ENCODE results near the gene TGFBR3L.

Gene TGFBR3L

DNA sequence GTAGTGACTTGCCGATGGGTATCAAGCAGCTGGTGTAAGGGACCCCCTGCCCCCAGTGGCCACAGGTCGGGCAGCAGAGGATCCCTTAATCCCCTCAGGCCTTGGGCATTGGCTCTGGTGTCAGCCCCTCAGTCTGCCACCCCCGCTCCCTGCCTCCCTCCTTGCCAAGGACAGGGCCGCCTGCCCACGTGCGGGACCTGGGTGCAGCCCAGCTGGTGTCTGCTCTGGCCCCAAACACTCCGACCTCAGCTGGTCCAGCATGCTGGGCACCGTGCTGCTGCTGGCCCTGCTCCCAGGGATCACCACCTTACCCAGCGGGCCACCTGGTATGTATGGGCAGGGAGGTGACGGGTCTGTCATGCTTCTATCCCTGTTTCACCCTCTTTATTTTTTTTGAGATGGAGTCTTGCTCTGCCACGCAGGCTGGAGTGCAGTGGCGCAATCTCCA is at the start of gene TGFBR3L:
TSS of gene TGFBR3L (plus strand) at position 233 of the 448 bp plus-strand sequence.
- no peak within 1 kb of the TSS for H3K4me3 ChIP-seq (replicated peaks; ENCODE audit: low read depth, low read length)
- TF ChIP-seq, protein P1, sequence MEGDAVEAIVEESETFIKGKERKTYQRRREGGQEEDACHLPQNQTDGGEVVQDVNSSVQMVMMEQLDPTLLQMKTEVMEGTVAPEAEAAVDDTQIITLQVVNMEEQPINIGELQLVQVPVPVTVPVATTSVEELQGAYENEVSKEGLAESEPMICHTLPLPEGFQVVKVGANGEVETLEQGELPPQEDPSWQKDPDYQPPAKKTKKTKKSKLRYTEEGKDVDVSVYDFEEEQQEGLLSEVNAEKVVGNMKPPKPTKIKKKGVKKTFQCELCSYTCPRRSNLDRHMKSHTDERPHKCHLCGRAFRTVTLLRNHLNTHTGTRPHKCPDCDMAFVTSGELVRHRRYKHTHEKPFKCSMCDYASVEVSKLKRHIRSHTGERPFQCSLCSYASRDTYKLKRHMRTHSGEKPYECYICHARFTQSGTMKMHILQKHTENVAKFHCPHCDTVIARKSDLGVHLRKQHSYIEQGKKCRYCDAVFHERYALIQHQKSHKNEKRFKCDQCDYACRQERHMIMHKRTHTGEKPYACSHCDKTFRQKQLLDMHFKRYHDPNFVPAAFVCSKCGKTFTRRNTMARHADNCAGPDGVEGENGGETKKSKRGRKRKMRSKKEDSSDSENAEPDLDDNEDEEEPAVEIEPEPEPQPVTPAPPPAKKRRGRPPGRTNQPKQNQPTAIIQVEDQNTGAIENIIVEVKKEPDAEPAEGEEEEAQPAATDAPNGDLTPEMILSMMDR (IDR thresholded peaks at IDR 0.05; ENCODE audit: insufficient read depth, low read length, poor library complexity, severe bottlenecking): no peak
- H3K27me3 ChIP-seq (replicated peaks; ENCODE audit: control insufficient read depth, insufficient read depth, low read length): no peaks in the 10 kb centered on the region; the same call in none of the 2 replicates
- DNase-seq (ENCODE audit: extremely low read depth, insufficient read length): peak; percentile 18
- peaks cover 7% of the 10 kb centered on the region for H3K36me3 ChIP-seq (ENCODE audit: control insufficient read depth, insufficient read depth, low read length)

DNA sequence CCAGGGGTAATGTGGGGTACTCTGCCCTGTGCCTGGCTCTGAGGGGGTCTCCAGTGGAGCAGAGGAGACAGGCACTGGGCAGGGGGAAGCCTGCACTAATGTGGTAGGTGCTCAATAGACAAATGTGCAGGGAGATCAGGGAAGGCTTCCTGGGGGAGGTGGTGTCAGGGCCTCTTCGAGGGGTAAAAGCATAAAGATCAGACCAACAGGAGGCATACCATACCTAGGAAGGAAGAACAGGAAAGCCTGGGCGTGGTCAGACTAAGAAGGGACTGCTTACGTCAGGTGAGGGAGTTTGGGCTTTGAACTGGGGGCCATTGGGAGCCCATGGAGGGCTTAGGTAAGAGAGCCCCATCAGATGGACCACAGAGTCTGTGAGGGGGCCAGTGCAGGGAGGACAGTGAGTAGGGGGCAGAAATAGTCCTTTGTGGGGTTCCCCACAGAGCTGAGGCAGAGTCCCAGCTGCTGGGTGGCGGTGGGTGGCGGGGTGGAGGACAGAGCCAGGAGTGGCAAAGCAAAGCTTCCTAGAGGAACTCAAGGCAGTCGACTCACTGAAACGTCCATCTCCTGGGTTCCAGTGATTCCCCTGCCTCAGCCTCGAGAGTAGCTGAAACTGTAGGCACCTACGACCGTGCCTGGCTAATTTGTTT is 49.2 kb upstream of the TGFBR3L start:
- Histone ChIP-seq H3K36me3 (ENCODE audit: control insufficient read depth, insufficient read depth, low read length) (no peaks in the 10 kb centered on the region; the same call in 1 of the 2 replicates), H3K4me3 (replicated peaks; ENCODE audit: low read depth, low read length) (no peak overlapping the region), H3K27me3 (replicated peaks; ENCODE audit: control insufficient read depth, insufficient read depth, low read length) (no peaks in the 10 kb centered on the region)
- no peak for DNase-seq (ENCODE audit: extremely low read depth, insufficient read length)
- TF ChIP-seq, protein P1 (IDR thresholded peaks at IDR 0.05; ENCODE audit: insufficient read depth, low read length, poor library complexity, severe bottlenecking): no peak

DNA sequence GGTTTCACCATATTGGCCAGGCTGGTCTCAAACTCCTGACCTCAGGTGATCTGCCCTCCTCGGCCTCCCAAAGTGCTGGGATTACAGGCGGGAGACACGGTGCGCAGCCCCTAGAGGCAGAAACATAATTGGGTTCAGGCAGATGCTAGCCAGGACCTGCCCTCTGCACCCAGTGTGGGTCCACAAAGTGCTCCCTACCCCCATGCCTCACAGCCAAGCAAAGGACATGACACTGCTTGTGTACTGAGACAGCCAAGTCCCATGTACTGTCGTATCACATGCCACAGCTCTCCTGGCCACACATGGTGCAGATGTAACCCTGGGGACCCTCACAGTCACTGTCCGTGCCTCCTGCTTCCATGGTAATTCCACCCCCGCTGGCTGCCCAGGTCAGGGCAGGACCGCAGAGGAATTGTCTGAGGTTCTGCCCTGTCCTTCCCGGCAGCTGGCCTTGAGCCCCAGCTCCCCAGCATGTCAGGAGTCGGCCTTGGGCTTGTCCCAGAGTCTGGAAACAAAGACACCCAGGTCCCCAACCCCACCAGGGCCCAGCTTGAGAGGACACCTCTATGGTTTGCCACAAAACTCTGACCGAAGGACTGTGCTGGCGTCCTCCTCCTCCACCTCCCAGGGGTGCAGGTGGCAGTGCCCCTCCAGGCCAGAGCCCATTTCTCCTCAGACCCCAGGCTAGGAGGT is 48.1 kb upstream of the TGFBR3L start:
- no peak for DNase-seq (ENCODE audit: extremely low read depth, insufficient read length)
- H3K4me3 ChIP-seq (replicated peaks; ENCODE audit: low read depth, low read length): no peak overlapping the region
- H3K36me3 ChIP-seq (ENCODE audit: control insufficient read depth, insufficient read depth, low read length): no peaks in the 10 kb centered on the region; the same call in 1 of the 2 replicates
- H3K27me3 ChIP-seq (replicated peaks; ENCODE audit: control insufficient read depth, insufficient read depth, low read length): no peaks in the 10 kb centered on the region
- TF ChIP-seq, protein P1 (IDR thresholded peaks at IDR 0.05; ENCODE audit: insufficient read depth, low read length, poor library complexity, severe bottlenecking): no peak

DNA sequence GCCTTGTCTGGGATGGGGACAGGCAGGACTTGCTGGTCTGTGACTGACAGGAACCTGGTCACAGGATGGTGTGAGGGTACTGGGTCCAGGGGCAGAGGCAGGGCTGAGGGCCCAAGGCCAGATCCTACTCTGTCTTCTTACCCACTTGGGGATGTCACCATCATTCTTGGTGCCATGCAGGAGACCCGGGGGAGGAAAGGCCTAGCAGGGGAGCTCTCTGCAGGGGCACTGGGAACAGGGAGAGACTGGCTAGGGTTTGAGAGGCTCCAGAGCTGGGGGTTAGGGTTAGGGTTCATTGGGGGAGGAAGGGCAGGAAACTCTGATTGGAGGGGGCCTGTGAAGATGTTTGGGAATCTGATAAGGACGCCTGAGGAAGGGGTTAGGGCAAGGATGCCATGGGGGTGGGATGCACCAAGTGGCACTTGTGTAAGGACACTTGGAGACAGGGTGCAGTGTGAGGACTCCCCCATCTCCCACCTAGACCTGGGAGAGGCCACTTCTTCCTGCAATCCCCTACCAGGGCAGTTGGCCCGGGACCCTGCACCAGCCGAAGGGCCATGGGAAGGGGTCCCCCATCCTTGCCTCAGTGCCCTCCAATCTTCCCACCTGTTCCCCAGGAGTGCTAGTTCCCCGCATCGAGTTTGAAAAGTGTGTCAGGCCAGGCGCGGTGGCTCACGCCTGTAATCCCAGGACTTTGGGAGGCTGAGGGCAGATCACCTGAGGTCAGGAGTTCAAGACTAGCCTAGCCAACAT is 47.4 kb upstream of the TGFBR3L start:
- H3K4me3 ChIP-seq (replicated peaks; ENCODE audit: low read depth, low read length): no peak overlapping the region
- TF ChIP-seq, protein P1 (IDR thresholded peaks at IDR 0.05; ENCODE audit: insufficient read depth, low read length, poor library complexity, severe bottlenecking): no peak
- no peaks in the 10 kb centered on the region; the same call in 1 of the 2 replicates for H3K27me3 ChIP-seq (replicated peaks; ENCODE audit: control insufficient read depth, insufficient read depth, low read length)
- no peaks in the 10 kb centered on the region; the same call in 1 of the 2 replicates for H3K36me3 ChIP-seq (ENCODE audit: control insufficient read depth, insufficient read depth, low read length)
- no peak for DNase-seq (ENCODE audit: extremely low read depth, insufficient read length)

DNA sequence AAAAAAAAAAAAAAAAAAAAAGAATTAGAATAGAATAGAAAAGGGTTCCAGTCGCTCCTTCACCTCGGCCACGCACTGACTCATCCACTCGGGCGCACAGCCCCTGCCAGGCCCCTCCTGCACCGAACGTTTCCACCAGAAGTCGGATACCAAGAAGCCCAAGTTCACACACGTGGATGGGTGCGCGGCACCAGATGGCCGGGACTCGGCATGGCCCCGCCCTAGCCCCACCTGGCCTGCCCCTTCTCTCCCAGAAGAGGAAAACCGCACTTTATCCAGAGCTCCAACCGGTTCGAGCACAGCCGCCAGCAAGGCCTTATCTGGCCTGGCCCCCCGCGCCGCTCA is 46.3 kb upstream of the TGFBR3L start:
- Histone ChIP-seq H3K27me3 (replicated peaks; ENCODE audit: control insufficient read depth, insufficient read depth, low read length) (no peaks in the 10 kb centered on the region; the same call in 1 of the 2 replicates), H3K36me3 (ENCODE audit: control insufficient read depth, insufficient read depth, low read length) (no peaks in the 10 kb centered on the region; the same call in 1 of the 2 replicates), H3K4me3 (replicated peaks; ENCODE audit: low read depth, low read length) (peak overlapping the region; percentile 58)
- TF ChIP-seq, protein P1 (IDR thresholded peaks at IDR 0.05; ENCODE audit: insufficient read depth, low read length, poor library complexity, severe bottlenecking): no peak
- DNase-seq (ENCODE audit: extremely low read depth, insufficient read length): no peak

Data from GM06990 (cell line).